ENCODE data around the gene ATP11A.

Gene ATP11A

DNA sequence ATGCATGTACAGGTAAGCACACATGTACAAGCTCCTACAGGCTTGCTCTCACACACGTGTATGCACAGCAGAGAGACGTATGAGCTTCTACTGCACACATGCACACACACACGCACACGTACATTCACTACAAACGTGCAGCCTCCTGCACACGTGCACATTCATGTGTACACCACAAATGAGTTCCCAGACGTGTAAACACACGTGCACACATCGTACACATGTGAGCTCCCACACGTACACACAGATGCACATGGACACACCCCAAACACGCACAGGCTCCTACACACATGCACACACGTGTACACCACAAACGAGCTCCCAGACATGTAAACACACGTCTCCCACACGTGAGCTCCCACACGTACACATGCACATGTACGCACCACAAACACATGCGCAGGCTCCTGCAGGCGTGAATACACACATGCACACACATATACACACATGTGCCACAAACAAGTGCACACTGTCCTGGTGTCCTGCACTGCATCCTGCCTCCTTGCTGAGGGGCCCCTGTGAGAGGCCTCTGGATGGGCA is 195.5 kb downstream of the ATP11A start:
- H3K27me3 ChIP-seq (ENCODE audit: control insufficient read depth in 1 of 2, insufficient read depth in 1 of 2, low read length in 2 of 2), result peaks cover 0 to 24% of the 10 kb centered on the region in 2 experiments
- no peaks in the 10 kb centered on the region for H3K9me3 ChIP-seq (ENCODE audit: control insufficient read depth, low read length)
- H3K79me1 ChIP-seq (replicated peaks; ENCODE audit: low read length, poor library complexity, severe bottlenecking), result no peaks in the 10 kb centered on the region
- H2BK12ac ChIP-seq (ENCODE audit: low read length in 2 of 2), result no peak overlapping the region
- DNase-seq, result no peak
- no peak overlapping the region for H3K4me2 ChIP-seq (ENCODE audit: low read length, poor library complexity, severe bottlenecking)
- 87% methylated on average over 19 of the region's 19 CpGs for WGBS
- peak overlapping the region in 1 of 2 experiments; percentile 71 for H3K4me3 ChIP-seq (ENCODE audit: insufficient read depth in 1 of 2, low read depth in 1 of 2, low read length in 2 of 2)
- no peak overlapping the region for H4K8ac ChIP-seq (ENCODE audit: low read length)
- peak overlapping the region in 1 of 2 experiments; percentile 6 for H3K18ac ChIP-seq (ENCODE audit: low read depth in 1 of 2, low read length in 2 of 2)
- H2BK5ac ChIP-seq (ENCODE audit: low read depth, low read length, poor library complexity, severe bottlenecking), result no peak overlapping the region
- H3K36me3 ChIP-seq (ENCODE audit: control insufficient read depth in 1 of 2, insufficient read depth in 2 of 2, low read depth in 1 of 2, low read length in 2 of 2), result peaks cover 24 to 34% of the 10 kb centered on the region in 2 experiments
- H2AFZ ChIP-seq (ENCODE audit: low read depth, low read length), result peak overlapping the region; percentile 21
- H2BK120ac ChIP-seq (ENCODE audit: low read depth, low read length), result no peak overlapping the region
- H4K91ac ChIP-seq (ENCODE audit: low read length), result no peak overlapping the region
- H2AK5ac ChIP-seq (ENCODE audit: low read length, severe bottlenecking), result no peak overlapping the region
- no peak overlapping the region for H3K14ac ChIP-seq (ENCODE audit: low read length in 2 of 2)
- H3K9ac ChIP-seq (ENCODE audit: low read length), result no peak overlapping the region
- H3K4me1 ChIP-seq (ENCODE audit: control insufficient read depth, insufficient read depth, low read depth, low read length), result peaks cover 16% of the 10 kb centered on the region
- H2BK15ac ChIP-seq (ENCODE audit: low read depth, poor library complexity, severe bottlenecking), result no peak overlapping the region
- no peak overlapping the region for H3K23ac ChIP-seq (ENCODE audit: low read length in 2 of 2)
- H3K27ac ChIP-seq (ENCODE audit: low read length, poor library complexity, severe bottlenecking), result no peak overlapping the region
- no peak overlapping the region for H3K4ac ChIP-seq (ENCODE audit: low read depth in 1 of 2, low read length in 2 of 2)

DNA sequence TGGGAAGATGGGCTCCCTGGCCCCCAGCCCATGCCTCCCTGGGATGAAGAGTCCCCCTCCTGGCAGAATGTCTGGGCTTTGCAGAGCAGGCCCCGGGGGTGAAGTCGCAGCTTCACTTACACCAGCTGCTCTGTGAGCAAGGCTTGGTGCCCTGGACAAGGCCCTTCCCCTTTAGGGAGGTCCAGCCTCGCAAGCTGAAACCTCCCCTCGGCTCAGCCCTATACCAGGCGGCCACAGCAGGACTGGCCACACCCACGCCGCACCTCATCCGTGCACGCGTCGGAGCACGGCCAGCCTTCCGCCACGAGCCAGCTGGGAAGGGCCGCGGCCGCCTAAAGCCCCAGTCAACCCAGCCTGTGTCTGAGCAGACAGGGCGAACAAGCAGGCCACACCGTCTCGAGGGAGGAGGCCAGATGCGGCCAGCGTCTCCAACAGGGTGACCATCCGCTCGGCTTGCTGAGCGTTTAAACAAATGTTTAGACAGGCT is 196.0 kb downstream of the ATP11A start:
- peak overlapping the region; percentile 9 for H3K27ac ChIP-seq (ENCODE audit: low read length, poor library complexity, severe bottlenecking)

DNA sequence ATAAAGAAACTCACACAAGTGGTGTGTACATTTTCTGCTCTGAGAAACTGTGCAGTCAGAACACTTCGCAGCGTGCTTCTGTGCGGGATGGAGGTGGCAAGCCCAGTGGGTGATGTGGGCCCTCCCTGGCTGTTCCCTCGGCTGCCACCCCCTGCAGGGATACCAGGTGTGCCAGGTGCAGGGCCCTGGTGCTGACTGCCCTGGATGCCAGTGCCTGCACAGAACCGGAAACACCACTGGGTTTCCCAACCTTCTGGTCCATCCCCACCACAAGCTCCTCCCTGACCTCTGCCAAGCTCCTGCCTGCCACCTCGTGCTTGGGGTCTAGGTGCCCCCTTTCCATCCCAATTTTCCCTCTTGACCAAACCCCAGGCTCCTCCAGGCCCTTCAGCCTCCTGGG is 197.3 kb downstream of the ATP11A start:
- Histone ChIP-seq H2AK5ac (ENCODE audit: low read length, severe bottlenecking) (no peak overlapping the region), H4K91ac (ENCODE audit: low read length) (no peak overlapping the region), H2BK5ac (ENCODE audit: low read depth, low read length, poor library complexity, severe bottlenecking) (no peak overlapping the region), H3K9me3 (ENCODE audit: control insufficient read depth, low read length) (no peaks in the 10 kb centered on the region), H3K18ac (ENCODE audit: low read depth in 1 of 2, low read length in 2 of 2) (no peak overlapping the region), H2BK12ac (ENCODE audit: low read length in 2 of 2) (no peak overlapping the region), H3K27ac (ENCODE audit: low read length, poor library complexity, severe bottlenecking) (no peak overlapping the region), H3K4me2 (ENCODE audit: low read length, poor library complexity, severe bottlenecking) (no peak overlapping the region), H3K23ac (ENCODE audit: low read length in 2 of 2) (no peak overlapping the region), H3K36me3 (ENCODE audit: control insufficient read depth in 1 of 2, insufficient read depth in 2 of 2, low read depth in 1 of 2, low read length in 2 of 2) (peaks cover 13 to 15% of the 10 kb centered on the region in 2 experiments), H3K14ac (ENCODE audit: low read length in 2 of 2) (no peak overlapping the region), H3K79me1 (replicated peaks; ENCODE audit: low read length, poor library complexity, severe bottlenecking) (no peaks in the 10 kb centered on the region), H3K27me3 (ENCODE audit: control insufficient read depth in 1 of 2, insufficient read depth in 1 of 2, low read length in 2 of 2) (peaks cover 0 to 42% of the 10 kb centered on the region in 2 experiments), H3K4me3 (ENCODE audit: insufficient read depth in 1 of 2, low read depth in 1 of 2, low read length in 2 of 2) (no peak overlapping the region), H3K4me1 (ENCODE audit: control insufficient read depth, insufficient read depth, low read depth, low read length) (peaks cover 31% of the 10 kb centered on the region), H3K4ac (ENCODE audit: low read depth in 1 of 2, low read length in 2 of 2) (no peak overlapping the region), H3K9ac (ENCODE audit: low read length) (no peak overlapping the region), H2BK120ac (ENCODE audit: low read depth, low read length) (no peak overlapping the region), H2AFZ (ENCODE audit: low read depth, low read length) (no peak overlapping the region), H2BK15ac (ENCODE audit: low read depth, poor library complexity, severe bottlenecking) (no peak overlapping the region), H4K8ac (ENCODE audit: low read length) (no peak overlapping the region)
- 94% methylated on average over 6 of the region's 6 CpGs for WGBS
- no peak for DNase-seq

More for the DNA sequence above, 196.0 kb downstream of the ATP11A start:
- Histone ChIP-seq H2AFZ (ENCODE audit: low read depth, low read length) (peak overlapping the region; percentile 21), H2BK5ac (ENCODE audit: low read depth, low read length, poor library complexity, severe bottlenecking) (no peak overlapping the region), H3K4me2 (ENCODE audit: low read length, poor library complexity, severe bottlenecking) (peak overlapping the region; percentile 39), H3K4me3 (ENCODE audit: insufficient read depth in 1 of 2, low read depth in 1 of 2, low read length in 2 of 2) (peak overlapping the region in 1 of 2 experiments; percentile 71), H3K36me3 (ENCODE audit: control insufficient read depth in 1 of 2, insufficient read depth in 2 of 2, low read depth in 1 of 2, low read length in 2 of 2) (peaks cover 21 to 29% of the 10 kb centered on the region in 2 experiments), H2BK120ac (ENCODE audit: low read depth, low read length) (no peak overlapping the region), H3K18ac (ENCODE audit: low read depth in 1 of 2, low read length in 2 of 2) (peak overlapping the region in 1 of 2 experiments; percentile 54), H3K4ac (ENCODE audit: low read depth in 1 of 2, low read length in 2 of 2) (no peak overlapping the region), H3K9me3 (ENCODE audit: control insufficient read depth, low read length) (no peaks in the 10 kb centered on the region), H4K91ac (ENCODE audit: low read length) (no peak overlapping the region), H3K23ac (ENCODE audit: low read length in 2 of 2) (no peak overlapping the region), H2AK5ac (ENCODE audit: low read length, severe bottlenecking) (no peak overlapping the region), H4K8ac (ENCODE audit: low read length) (no peak overlapping the region), H3K4me1 (ENCODE audit: control insufficient read depth, insufficient read depth, low read depth, low read length) (peaks cover 19% of the 10 kb centered on the region), H3K27me3 (ENCODE audit: control insufficient read depth in 1 of 2, insufficient read depth in 1 of 2, low read length in 2 of 2) (peaks cover 0 to 29% of the 10 kb centered on the region in 2 experiments), H3K9ac (ENCODE audit: low read length) (peak overlapping the region; percentile 79), H2BK12ac (ENCODE audit: low read length in 2 of 2) (peak overlapping the region in 1 of 2 experiments; percentile 60), H3K79me1 (replicated peaks; ENCODE audit: low read length, poor library complexity, severe bottlenecking) (no peaks in the 10 kb centered on the region), H2BK15ac (ENCODE audit: low read depth, poor library complexity, severe bottlenecking) (no peak overlapping the region), H3K14ac (ENCODE audit: low read length in 2 of 2) (no peak overlapping the region)
- WGBS, result 24% methylated on average over 24 of the region's 25 CpGs
- peak; percentile 88 for DNase-seq

GRCh38 chr13:112887557-112887991 is 197.7 kb downstream of the ATP11A start:
- no peak overlapping the region for H3K4me2 ChIP-seq (ENCODE audit: low read length, poor library complexity, severe bottlenecking)
- no peak overlapping the region for H2BK120ac ChIP-seq (ENCODE audit: low read depth, low read length)
- H3K23ac ChIP-seq (ENCODE audit: low read length in 2 of 2), result no peak overlapping the region
- H2AFZ ChIP-seq (ENCODE audit: low read depth, low read length), result no peak overlapping the region
- 92% methylated on average over 10 of the region's 10 CpGs for WGBS
- peaks cover 0 to 47% of the 10 kb centered on the region in 2 experiments for H3K27me3 ChIP-seq (ENCODE audit: control insufficient read depth in 1 of 2, insufficient read depth in 1 of 2, low read length in 2 of 2)
- no peaks in the 10 kb centered on the region for H3K9me3 ChIP-seq (ENCODE audit: control insufficient read depth, low read length)
- H4K91ac ChIP-seq (ENCODE audit: low read length), result no peak overlapping the region
- DNase-seq, result no peak
- peak overlapping the region; percentile 2 for H2AK5ac ChIP-seq (ENCODE audit: low read length, severe bottlenecking)
- H3K18ac ChIP-seq (ENCODE audit: low read depth in 1 of 2, low read length in 2 of 2), result no peak overlapping the region
- H3K14ac ChIP-seq (ENCODE audit: low read length in 2 of 2), result no peak overlapping the region
- H3K4ac ChIP-seq (ENCODE audit: low read depth in 1 of 2, low read length in 2 of 2), result no peak overlapping the region
- no peak overlapping the region for H4K8ac ChIP-seq (ENCODE audit: low read length)
- no peak overlapping the region for H3K9ac ChIP-seq (ENCODE audit: low read length)
- H3K27ac ChIP-seq (ENCODE audit: low read length, poor library complexity, severe bottlenecking), result no peak overlapping the region
- peaks cover 33% of the 10 kb centered on the region for H3K4me1 ChIP-seq (ENCODE audit: control insufficient read depth, insufficient read depth, low read depth, low read length)
- no peak overlapping the region for H2BK12ac ChIP-seq (ENCODE audit: low read length in 2 of 2)
- peaks cover 9 to 11% of the 10 kb centered on the region in 2 experiments for H3K36me3 ChIP-seq (ENCODE audit: control insufficient read depth in 1 of 2, insufficient read depth in 2 of 2, low read depth in 1 of 2, low read length in 2 of 2)
- no peaks in the 10 kb centered on the region for H3K79me1 ChIP-seq (replicated peaks; ENCODE audit: low read length, poor library complexity, severe bottlenecking)
- no peak overlapping the region for H2BK5ac ChIP-seq (ENCODE audit: low read depth, low read length, poor library complexity, severe bottlenecking)
- H3K4me3 ChIP-seq (ENCODE audit: insufficient read depth in 1 of 2, low read depth in 1 of 2, low read length in 2 of 2), result no peak overlapping the region
- H2BK15ac ChIP-seq (ENCODE audit: low read depth, poor library complexity, severe bottlenecking), result peak overlapping the region; percentile 1

All from mesenchymal stem cell (in vitro differentiated cells and primary cell).